ENCODE results near the gene DCUN1D4. TPM values are rescaled to one million over a fixed set of nuclear protein-coding genes. Genes with fewer than 3 reads are reported as not detected.

Gene DCUN1D4
- polyA plus RNA-seq, 1 of the 3 experiments (the other 2 are of a cell fraction) = 42.9 TPM

GRCh38 chr4:51931461-51931860, 88.5 kb downstream of the DCUN1D4 start:
- DNase-seq = no peak
- no peaks in the 10 kb centered on the region for H3F3A ChIP-seq (replicated peaks; ENCODE audit: insufficient read depth)
- POLR2A ChIA-PET = no interaction called here

More at GRCh38 chr4:51931461-51931860, 88.5 kb downstream of the DCUN1D4 start:
- no peaks in the 10 kb centered on the region for H3K9me3 ChIP-seq
- no peak overlapping the region for H2AFZ ChIP-seq (ENCODE audit: low read depth)
- H3K27me3 ChIP-seq (ENCODE audit: insufficient read depth) = no peaks in the 10 kb centered on the region; the same call in 1 of the 2 replicates
- H3K9me2 ChIP-seq = no peaks in the 10 kb centered on the region
- no peaks in the 10 kb centered on the region for H3K79me2 ChIP-seq (ENCODE audit: insufficient read depth)
- no peak overlapping the region for H3K4me3 ChIP-seq (ENCODE audit: low read depth in 2 of 2, low read length in 1 of 2)
- H3K36me3 ChIP-seq (replicated peaks in 1 of 2; ENCODE audit: control insufficient read depth in 1 of 2, insufficient read depth in 2 of 2, low read length in 1 of 2) = no peaks in the 10 kb centered on the region
- H3K9ac ChIP-seq = no peak overlapping the region
- no peak overlapping the region for H3K27ac ChIP-seq (ENCODE audit: low read depth in 2 of 2, low read length in 1 of 2)
- H4K20me1 ChIP-seq (ENCODE audit: insufficient read depth) = no peaks in the 10 kb centered on the region
- CTCF ChIA-PET = no interaction called here
- no peak overlapping the region for H3K4me2 ChIP-seq
- TF ChIP-seq SIN3A (IDR thresholded peaks at IDR 0.05; ENCODE audit: borderline replicate concordance, low read depth, low read length) (no peak), MEF2A (IDR thresholded peaks at IDR 0.05; ENCODE audit: borderline replicate concordance, low read depth) (no peak), USF1 (IDR thresholded peaks at IDR 0.05; ENCODE audit: borderline replicate concordance, low read depth) (no peak), EZH2phosphoT487 (IDR thresholded peaks at IDR 0.05; ENCODE audit: borderline replicate concordance, low read depth) (no peak), GABPA (IDR thresholded peaks at IDR 0.05; ENCODE audit: low read depth) (no peak), POLR2AphosphoS5 (IDR thresholded peaks at IDR 0.05; ENCODE audit: low read depth, low read length) (no peak), MXI1 (IDR thresholded peaks at IDR 0.05; ENCODE audit: low read depth, low read length) (no peak), USF2 (IDR thresholded peaks at IDR 0.05; ENCODE audit: borderline replicate concordance, low read depth, low read length) (no peak), FOXJ3 (CRISPR knock-in tag; IDR thresholded peaks at IDR 0.05) (no peak), IRF3 (IDR thresholded peaks at IDR 0.05; ENCODE audit: low read depth, low read length) (no peak), RFX5 (IDR thresholded peaks at IDR 0.05; ENCODE audit: low read length) (no peak), TAF1 (IDR thresholded peaks at IDR 0.05; ENCODE audit: borderline replicate concordance, low read depth, low read length) (no peak), TEAD4 (IDR thresholded peaks at IDR 0.05; ENCODE audit: borderline replicate concordance, insufficient read depth) (no peak)
- TF ChIP-seq, protein P1, sequence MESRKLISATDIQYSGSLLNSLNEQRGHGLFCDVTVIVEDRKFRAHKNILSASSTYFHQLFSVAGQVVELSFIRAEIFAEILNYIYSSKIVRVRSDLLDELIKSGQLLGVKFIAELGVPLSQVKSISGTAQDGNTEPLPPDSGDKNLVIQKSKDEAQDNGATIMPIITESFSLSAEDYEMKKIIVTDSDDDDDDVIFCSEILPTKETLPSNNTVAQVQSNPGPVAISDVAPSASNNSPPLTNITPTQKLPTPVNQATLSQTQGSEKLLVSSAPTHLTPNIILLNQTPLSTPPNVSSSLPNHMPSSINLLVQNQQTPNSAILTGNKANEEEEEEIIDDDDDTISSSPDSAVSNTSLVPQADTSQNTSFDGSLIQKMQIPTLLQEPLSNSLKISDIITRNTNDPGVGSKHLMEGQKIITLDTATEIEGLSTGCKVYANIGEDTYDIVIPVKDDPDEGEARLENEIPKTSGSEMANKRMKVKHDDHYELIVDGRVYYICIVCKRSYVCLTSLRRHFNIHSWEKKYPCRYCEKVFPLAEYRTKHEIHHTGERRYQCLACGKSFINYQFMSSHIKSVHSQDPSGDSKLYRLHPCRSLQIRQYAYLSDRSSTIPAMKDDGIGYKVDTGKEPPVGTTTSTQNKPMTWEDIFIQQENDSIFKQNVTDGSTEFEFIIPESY (IDR thresholded peaks at IDR 0.05; ENCODE audit: borderline replicate concordance, low read depth) = no peak
- H3K4me1 ChIP-seq (ENCODE audit: control insufficient read depth in 1 of 2, insufficient read depth in 2 of 2, low read depth in 1 of 2, low read length in 1 of 2) = no peaks in the 10 kb centered on the region
